ENCODE data around the gene PALD1. TPM values are rescaled to one million over a fixed set of nuclear protein-coding genes. Genes with fewer than 3 reads are reported as not detected.

Gene PALD1
- total and polyA plus RNA-seq, 9 of the 15 experiments (the other 6 are each of a cell fraction or from before 2014, with no cell fraction given): 0.03 to 0.29 (median 0.09) TPM; not detected in 2

- TF ChIP-seq HMGXB4 (CRISPR knock-in tag; IDR thresholded peaks at IDR 0.05): no peak
- TF ChIP-seq CTCF (IDR thresholded peaks at IDR 0.05 in 2 of 3, conservative IDR thresholded peaks at IDR 0.05 in 1 of 3; ENCODE audit: insufficient read depth in 2 of 3, low read depth in 1 of 3, low read length in 3 of 3): peak in 1 of 3 experiments; percentile 25; a peak in 2 of 6 replicates
- no peak for TF ChIP-seq LCOR (CRISPR knock-in tag; IDR thresholded peaks at IDR 0.05)
- TF ChIP-seq E2F6 (IDR thresholded peaks at IDR 0.05; ENCODE audit: borderline replicate concordance in 1 of 2, extremely low read depth in 1 of 2, insufficient read depth in 1 of 2, insufficient read length in 1 of 2, low read depth in 1 of 2, low read length in 1 of 2, poor library complexity in 1 of 2, severe bottlenecking in 1 of 2): peak in 1 of 2 experiments; percentile 10
- TF ChIP-seq RAD51 (IDR thresholded peaks at IDR 0.05; ENCODE audit: borderline replicate concordance, low read depth): no peak
- no peak for TF ChIP-seq SRSF9 (IDR thresholded peaks at IDR 0.05; ENCODE audit: borderline replicate concordance, low read depth, low read length)
- no peak for TF ChIP-seq ZMIZ1 (IDR thresholded peaks at IDR 0.05; ENCODE audit: low read depth in 2 of 2, low read length in 2 of 2)
- no peak for TF ChIP-seq GTF2B (IDR thresholded peaks at IDR 0.05; ENCODE audit: extremely low read depth, insufficient read length)
- TF ChIP-seq SMAD1 (IDR thresholded peaks at IDR 0.05; ENCODE audit: low read depth, low read length, partially characterized antibody): no peak
- no peak for TF ChIP-seq HOMEZ (CRISPR knock-in tag; IDR thresholded peaks at IDR 0.05)
- no peak for TF ChIP-seq KLF6 (CRISPR knock-in tag; IDR thresholded peaks at IDR 0.05; ENCODE audit: borderline replicate concordance)
- no peak for TF ChIP-seq PYGO2 (tag; IDR thresholded peaks at IDR 0.05)
- no peak for TF ChIP-seq GABPB1 (CRISPR knock-in tag; IDR thresholded peaks at IDR 0.05)
Observed at GRCh38 chr10:70478191-70479164, at the start of gene PALD1 (continued).
